ENCODE results near the gene CCR3.

CCR3 gene

GRCh38 chr3:46283881-46284450 lies 41.7 kb downstream of the CCR3 start:
- no peak for TF ChIP-seq CTCF (conservative IDR thresholded peaks at IDR 0.05; ENCODE audit: low read depth)
- ChIA-PET POLR2A (ENCODE audit: low non-redundant PET) (no interaction called here), CTCF (no interaction called here)
- no peak overlapping the region for H3K27ac ChIP-seq
- DNase-seq (ENCODE audit: low spot score) = no peak

DNA sequence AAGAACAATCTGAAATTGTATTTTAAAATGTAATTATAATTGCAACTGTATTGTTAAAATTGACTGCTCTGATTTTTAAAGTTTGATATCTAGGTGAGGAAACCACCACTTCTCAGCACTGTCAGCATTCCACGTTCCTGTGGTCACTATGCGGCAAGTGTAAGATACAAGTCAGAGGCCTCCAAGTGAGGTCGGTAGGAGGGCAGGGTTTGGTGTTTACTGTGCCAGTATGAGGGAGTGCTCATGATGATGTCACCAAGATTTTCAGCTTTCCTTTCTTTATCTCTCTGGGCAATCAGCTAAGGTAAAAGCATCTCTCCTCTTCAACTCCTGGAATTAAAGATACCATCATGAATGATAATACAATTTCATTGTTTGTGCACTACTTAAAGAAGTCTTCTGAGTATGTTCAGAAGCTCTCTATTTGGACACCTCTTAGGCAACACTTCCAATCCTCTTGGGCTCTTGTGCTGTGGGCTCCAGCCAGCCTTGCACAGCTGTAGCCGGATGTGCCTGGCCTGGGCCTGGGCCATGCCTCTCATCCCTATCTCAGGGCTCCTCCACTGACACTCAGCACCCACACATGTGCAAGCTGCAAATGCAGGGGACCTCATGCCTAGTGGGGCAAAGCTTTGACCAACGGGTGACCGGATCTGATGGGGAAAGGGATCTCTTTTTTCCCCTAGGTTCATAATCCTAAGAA lies 42.9 kb downstream of the CCR3 start:
- ChIA-PET POLR2A (ENCODE audit: low non-redundant PET) (no interaction called here), CTCF (no interaction called here)
- no peak for TF ChIP-seq CTCF (conservative IDR thresholded peaks at IDR 0.05; ENCODE audit: low read depth)
- no peak for DNase-seq (ENCODE audit: low spot score)
- H3K27ac ChIP-seq = no peak overlapping the region

DNA sequence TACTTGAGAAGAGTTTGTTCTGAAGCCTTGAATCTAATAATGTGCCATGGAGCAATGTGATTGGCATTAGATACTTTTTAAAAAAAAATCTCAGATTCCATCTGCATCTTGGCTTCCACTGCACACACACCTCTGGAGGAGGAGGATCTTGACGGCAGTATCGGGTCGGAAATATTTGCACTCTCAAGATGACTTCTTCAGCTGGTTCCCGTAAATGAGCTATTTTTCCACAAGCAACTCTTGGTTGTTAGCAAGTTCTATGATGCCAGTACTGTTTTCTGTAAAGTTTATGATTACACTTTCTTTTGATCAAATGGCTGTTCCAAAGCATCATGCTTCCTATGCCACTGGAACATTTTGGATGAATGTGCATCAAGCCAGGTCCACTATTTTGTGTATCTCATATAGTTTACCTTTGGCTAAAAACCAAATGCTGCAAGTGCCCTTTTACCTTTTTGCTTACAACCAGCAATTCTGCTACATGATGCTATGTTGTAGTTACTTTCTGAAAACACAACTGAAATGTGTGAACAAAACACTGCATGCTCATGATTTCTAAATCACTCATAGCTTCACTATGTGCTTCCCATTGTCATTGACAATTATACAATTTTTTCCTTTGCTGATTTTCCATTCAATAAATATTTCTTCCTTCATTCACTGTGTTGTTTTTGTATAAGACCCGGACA lies 43.8 kb downstream of the CCR3 start:
- ChIA-PET CTCF (no interaction called here), POLR2A (ENCODE audit: low non-redundant PET) (no interaction called here)
- no peak for DNase-seq (ENCODE audit: low spot score)
- no peak overlapping the region for H3K27ac ChIP-seq
- no peak for TF ChIP-seq CTCF (conservative IDR thresholded peaks at IDR 0.05; ENCODE audit: low read depth)

- ChIA-PET CTCF (interaction anchor here (0.6 kb wide), 1 partner anchor 69 kb away, joined by 7 read pairs; no protein-coding TSS in a partner anchor), POLR2A (ENCODE audit: low non-redundant PET) (no interaction called here)
- H3K27ac ChIP-seq = no peak overlapping the region
- no peak for DNase-seq (ENCODE audit: low spot score)
- no peak for TF ChIP-seq CTCF (conservative IDR thresholded peaks at IDR 0.05; ENCODE audit: low read depth)
These were observed 44.8 kb downstream of the CCR3 start for GRCh38 chr3:46286947-46287565.

DNA sequence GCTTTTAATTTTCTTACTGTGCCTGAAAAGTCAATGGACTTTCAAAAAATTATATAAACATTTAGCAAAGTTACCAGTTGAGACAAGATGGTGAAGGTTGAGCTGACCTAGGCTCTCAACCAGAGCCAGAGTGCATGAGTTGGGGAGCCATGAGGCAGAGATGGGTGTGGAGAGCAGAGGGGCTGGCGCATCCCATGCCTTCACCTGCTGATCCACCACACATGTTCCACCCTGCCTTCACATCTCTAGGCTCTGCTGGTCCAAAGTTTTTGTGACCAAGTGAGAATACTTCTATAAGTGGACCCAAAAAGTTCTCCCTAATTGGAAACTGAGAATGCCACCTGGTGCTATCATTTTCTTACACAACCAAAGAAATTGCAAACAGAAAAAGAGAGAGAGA lies 47.3 kb downstream of the CCR3 start:
- no peak for DNase-seq (ENCODE audit: low spot score)

More for the DNA sequence above, 47.3 kb downstream of the CCR3 start:
- POLR2A ChIA-PET (ENCODE audit: low non-redundant PET) = no interaction called here
- TF ChIP-seq CTCF (conservative IDR thresholded peaks at IDR 0.05; ENCODE audit: low read depth) = no peak
- CTCF ChIA-PET = no interaction called here
- no peak overlapping the region for H3K27ac ChIP-seq
